GM19468 (cell line): Measurements from ENCODE around the gene B3GNT4.
"Not testable (repeated sequence)": the region's sequence is repeated elsewhere in the genome, so short reads cannot be mapped to it uniquely, and the experiment has no call there.

Source experiments
- ATAC-seq: cut with Tn5 transposase; IDR thresholded peaks from one replicate; pipeline ENCODE4 v1.9.1; 2021; ENCODE audit warnings: mild to moderate bottlenecking, moderate library complexity, moderate number of reproducible peaks; ENCODE audit not compliant: unreplicated experiment; ENCODE audit errors: extremely low read depth

The B3GNT4 gene

DNA sequence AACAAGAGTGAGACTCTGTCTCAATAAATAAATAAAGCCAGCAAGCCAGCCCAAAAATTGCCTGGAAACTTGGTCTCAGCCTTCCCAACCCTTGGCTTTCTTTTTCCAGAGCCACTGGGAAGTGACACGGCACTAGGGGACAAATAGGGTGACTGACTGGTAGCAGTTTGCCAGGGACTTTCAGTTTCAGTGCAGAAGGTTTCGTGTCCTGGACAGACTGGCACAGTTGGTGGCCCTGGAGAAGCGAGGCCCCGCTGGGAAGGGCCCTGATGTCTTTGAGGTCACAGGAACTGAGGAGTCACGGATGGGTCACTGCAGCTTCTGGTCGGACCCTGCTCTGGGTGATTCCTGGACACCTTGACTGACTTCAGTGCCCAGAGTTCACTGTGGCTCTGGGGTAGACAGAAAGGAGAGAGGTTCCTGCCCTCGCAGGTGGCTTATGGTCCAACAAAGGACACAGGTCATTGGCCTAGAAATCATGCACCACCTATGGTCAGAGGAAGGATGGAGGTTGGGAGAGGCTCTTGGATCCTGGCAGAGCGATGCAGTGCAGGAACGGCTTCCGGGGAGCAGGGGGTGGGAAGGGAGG, 17.9 kb upstream of the B3GNT4 start:
- no peak for ATAC-seq

DNA sequence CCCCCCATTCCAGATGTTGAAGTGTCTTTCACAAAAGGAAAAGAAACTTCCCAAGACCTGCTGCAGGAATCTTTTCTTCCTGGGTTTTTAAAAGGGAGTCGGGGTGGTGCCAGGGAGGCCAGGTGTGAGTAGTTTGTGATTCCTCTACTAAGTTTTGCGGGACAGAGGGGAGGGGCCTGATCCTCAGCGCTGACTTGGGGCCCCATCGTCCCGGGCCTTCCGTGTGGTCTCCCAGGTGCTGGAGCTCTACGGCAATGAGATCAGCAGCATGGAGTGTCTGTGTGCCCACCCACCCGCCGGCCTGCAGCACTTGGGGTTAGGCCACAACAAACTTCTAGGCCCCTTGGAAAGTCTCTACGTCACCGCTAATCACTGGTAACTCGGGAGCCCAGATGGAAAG, 16.0 kb upstream of the B3GNT4 start:
- no peak for ATAC-seq

GRCh38 chr12:122189626-122190475, 13.7 kb upstream of the B3GNT4 start:
- ATAC-seq, result no peak

DNA sequence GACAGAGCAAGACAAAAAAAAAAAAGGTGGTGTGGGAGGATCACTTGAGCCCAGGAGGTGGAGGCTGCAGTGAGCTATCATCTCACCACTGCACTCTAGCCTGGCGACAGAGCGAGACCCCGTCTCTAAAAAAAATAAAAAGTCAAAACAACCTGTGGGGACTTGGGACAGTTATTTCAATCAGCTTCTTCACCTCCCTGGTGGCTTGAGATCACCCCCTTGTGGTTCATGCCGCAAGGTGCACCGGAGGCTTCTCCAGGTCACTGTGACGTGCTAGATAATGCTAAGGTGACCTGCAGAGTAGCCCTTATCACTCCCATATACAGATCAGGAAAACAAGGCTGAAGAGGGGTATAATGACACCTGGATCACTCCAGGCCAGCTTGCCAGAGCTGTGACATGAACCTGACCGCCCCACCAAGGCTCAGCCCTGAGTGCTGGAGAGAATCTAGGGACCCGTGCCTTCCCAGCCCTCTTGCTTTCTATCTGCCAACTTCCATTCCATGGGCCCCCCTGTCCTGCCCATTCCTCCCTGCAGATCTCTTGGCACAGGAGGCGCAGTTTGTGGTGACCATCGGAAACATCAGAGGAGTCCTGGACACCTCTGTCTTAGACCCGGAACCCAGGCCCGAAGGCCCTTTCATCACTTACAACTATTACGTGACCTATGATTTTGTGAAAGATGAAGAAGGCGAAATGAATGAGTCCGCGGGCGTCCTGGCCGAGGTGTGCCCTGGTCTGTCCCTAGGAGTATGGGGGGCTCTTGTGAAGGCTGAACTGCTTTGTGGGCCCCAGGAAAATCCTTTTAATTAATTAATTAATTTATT, 12.5 kb upstream of the B3GNT4 start:
- no peak for ATAC-seq

DNA sequence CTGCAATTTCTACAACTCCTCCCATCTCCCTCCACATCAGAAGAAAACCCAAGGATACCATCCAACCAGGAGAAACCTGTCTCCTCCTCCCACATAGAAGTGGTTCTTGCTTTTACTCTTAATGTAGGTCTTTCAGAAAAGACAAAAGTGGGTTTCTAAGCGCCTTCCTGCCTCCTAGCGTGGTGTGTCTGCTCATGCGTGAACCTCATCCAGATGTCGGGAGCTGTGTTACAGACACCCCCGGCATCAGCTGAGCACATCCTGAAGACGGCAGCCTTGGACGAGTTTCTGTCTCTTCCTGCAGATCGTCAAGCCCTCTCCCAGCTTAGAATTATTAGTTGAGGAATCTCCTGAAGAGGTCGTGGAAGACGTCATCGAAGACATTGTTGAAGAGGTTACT, 11.1 kb upstream of the B3GNT4 start:
- no peak for ATAC-seq

DNA sequence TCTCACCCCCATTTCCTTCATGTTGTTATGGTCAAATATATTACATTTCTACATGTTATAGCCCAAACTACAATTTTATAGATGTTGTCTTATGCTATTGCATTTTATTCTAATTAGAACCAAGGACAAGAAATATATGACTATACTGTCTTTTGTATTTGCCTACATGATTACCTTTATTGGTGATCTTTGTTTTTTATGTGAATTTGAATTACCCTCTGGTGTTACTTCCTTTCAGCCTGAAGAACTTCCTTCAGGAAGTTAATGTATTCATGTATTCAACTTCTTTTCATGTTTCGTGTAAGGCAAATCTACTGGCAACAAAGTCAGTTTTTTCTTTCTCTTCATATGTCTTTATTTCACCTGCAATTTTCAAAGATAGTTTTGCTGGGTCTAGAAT, 8.7 kb upstream of the B3GNT4 start:
- no peak for ATAC-seq

GRCh38 chr12:122195405-122195804, 8.1 kb upstream of the B3GNT4 start:
- ATAC-seq, result no peak

GRCh38 chr12:122197612-122197966, 5.9 kb upstream of the B3GNT4 start:
- ATAC-seq, result no peak

DNA sequence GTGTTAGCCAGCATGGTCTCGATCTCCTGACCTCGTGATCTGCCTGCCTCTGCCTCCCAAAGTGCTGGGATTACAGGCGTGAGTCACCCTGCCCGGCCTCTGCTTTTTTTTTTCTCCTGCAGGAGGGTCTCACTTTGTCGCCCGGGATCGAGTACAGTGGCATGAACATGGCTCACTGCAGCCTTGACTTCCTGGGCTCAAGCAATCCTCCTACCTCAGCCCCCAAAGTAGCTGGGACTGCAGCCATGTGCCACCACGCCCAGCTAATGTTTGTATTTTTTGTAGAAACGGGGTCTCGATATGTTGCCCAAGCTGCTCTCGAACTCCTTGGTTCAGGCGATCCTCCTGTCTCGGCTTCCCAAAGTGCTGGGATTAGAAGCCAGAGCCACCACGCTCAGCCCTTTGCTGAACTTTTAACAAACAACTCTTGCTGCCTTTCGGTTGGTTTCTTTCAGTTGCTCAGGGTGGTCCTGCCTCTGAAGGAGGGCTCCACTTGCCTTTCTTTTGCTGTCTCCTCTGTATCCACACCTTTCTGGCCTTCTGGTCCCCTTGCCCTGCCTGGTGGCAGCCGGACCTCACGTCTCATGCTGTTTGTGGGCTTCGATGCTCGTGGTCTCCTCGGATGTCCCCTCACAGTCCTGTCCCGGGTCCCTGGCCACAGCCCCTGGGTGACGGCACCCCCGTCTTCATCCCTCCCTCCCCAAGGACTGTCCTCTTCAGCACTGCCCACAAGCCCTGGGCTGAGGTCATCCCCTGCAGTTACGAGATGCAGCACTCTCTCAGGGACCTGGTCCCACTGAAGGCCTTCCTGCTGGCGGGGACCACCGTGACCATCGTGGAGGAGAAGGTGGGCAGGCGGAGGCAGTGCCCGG, 3.8 kb upstream of the B3GNT4 start:
- no peak for ATAC-seq

DNA sequence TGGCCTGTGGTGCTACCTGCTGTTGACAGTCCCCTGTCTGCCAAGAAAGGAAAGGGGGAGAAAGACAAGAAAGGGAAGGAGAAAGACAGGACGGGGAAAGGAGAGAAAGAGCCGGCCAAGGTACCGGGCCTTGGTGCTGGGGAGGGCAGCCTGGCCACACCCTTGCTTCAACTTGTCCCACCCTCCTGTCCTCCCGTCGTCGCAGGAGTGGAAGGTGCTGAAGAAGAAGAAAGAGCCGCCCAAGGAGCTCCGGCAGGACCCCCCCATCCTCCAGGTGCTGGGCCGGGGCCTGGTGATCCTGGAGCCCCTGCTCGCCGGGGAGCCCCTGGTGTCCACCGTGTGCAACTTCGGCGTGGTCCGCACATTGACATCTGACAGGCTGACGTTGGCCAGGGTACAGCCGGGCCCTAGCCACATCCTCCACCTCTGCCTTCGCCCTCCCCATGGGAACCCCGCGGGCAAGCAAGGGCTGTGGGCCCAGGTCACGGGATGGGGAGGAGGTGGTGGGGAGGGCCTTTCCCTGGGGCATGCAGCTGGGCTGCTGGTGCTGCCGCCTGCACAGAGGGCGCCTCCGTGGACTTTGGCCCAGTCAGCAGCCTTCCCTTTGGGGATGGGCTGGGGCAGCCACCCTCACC, 2.9 kb upstream of the B3GNT4 start:
- ATAC-seq, result no peak

DNA sequence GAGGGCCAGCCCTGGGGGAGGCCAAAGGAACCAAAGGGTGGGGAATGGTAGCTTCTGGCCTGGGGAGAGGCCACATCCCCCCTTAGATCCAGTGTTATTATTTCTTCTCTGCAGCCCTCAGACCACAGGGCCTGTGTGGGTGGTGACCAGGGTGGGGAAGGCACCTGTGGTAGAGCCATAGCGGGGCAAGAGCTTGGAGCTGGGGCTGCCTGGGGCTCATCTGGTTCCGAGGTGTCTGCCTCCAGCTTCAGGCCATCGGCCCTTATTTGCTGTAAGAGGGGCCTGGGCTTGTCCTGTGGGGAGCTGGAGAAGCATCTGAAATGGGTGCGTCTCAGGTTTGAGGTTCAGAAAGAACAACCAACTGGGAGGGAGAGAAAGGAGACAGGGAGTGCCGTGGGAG, 2.1 kb upstream of the B3GNT4 start:
- no peak for ATAC-seq

GRCh38 chr12:122202017-122202416, 1.5 kb upstream of the B3GNT4 start:
- no peak for ATAC-seq

DNA sequence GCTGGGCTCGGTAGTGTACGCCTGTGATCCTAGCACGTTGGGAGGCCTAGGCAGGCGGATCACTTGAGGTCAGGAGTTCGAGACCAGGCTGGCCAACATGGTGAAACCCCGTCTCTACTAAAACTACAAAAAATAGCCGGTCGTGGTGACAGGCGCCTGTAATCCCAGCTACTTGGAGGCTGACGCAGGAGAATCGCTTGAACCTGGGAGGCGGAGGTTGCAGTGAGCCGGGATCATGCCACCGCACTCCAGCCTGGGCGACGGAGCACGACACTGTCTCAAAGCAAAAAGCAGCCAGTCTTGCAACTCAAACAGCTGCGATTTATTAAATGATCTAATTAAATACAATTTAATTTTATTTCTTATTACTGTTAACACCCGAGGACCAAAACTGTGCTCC, 698 bp upstream of the B3GNT4 start:
- not testable (repeated sequence) for ATAC-seq

GRCh38 chr12:122204167-122205052, 901 bp downstream of the B3GNT4 start:
- ATAC-seq, result no peak

GRCh38 chr12:122205053-122205925, 1.8 kb downstream of the B3GNT4 start:
- ATAC-seq, result no peak

DNA sequence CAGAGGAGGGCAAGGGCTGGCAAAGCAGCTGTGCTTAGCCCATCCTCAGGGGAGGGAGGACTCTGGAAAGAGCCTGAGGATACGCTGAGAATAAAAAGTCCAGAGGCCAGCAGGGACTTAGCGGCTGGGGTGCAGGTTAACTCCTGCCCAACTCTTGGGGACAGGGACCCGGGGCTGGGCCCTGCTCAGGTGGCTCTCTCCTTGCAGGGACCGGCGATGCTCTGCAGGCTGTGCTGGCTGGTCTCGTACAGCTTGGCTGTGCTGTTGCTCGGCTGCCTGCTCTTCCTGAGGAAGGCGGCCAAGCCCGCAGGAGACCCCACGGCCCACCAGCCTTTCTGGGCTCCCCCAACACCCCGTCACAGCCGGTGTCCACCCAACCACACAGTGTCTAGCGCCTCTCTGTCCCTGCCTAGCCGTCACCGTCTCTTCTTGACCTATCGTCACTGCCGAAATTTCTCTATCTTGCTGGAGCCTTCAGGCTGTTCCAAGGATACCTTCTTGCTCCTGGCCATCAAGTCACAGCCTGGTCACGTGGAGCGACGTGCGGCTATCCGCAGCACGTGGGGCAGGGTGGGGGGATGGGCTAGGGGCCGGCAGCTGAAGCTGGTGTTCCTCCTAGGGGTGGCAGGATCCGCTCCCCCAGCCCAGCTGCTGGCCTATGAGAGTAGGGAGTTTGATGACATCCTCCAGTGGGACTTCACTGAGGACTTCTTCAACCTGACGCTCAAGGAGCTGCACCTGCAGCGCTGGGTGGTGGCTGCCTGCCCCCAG, 2.8 kb downstream of the B3GNT4 start:
- ATAC-seq, result no peak

- ATAC-seq, result no peak
Observed at GRCh38 chr12:122206976-122207375, 3.5 kb downstream of the B3GNT4 start.
